GM23338 (cell line): ENCODE measurements around the gene NUCKS1. TPM values are rescaled to one million over a fixed set of nuclear protein-coding genes. Genes with fewer than 3 reads are reported as not detected.

Experiments
- ATAC-seq: fragments of 200-7000 bp; cut with Tn5 transposase; 3 replicates; pipeline ENCODE4 v1.9.1; 2020
- DNase-seq: peaks from one replicate; pipeline ENCODE4 v3.0.0-alpha.2; 2015; ENCODE audit warnings: low spot score
- H2AFZ ChIP-seq: fragments of 200-600 bp; sonication (generic); 2 replicates; pipeline ENCODE4 v1.8.0; 2016; ENCODE audit warnings: antibody characterized with exemption, mild to moderate bottlenecking, moderate library complexity
- H3F3A ChIP-seq: fragments of 200-600 bp; sonication (generic); replicated peaks from 2 replicates; pipeline ENCODE4 v1.8.0; 2017; ENCODE audit warnings: antibody characterized with exemption, mixed run types, low read depth
- H3K27ac ChIP-seq: fragments of 200-600 bp; sonication (generic); 2 replicates; pipeline ENCODE4 v1.6.1; 2016; ENCODE audit warnings: low read depth
- H3K27me3 ChIP-seq: fragments of 200-600 bp; sonication (generic); 2 replicates; pipeline ENCODE4 v1.8.0; 2016; ENCODE audit warnings: mild to moderate bottlenecking, mixed run types, moderate library complexity; ENCODE audit not compliant: insufficient read depth
- H3K36me3 ChIP-seq: fragments of 200-600 bp; sonication (generic); 2 replicates; pipeline ENCODE4 v1.8.0; 2016; ENCODE audit warnings: mild to moderate bottlenecking; ENCODE audit not compliant: insufficient read depth
- H3K4me1 ChIP-seq: fragments of 200-600 bp; sonication (generic); 2 replicates; pipeline ENCODE4 v1.8.0; 2016; ENCODE audit warnings: mild to moderate bottlenecking, moderate library complexity; ENCODE audit not compliant: insufficient read depth
- H3K4me2 ChIP-seq: fragments of 200-600 bp; sonication (generic); 2 replicates; pipeline ENCODE4 v1.7.1; 2017; ENCODE audit warnings: mixed run types
- H3K4me3 ChIP-seq: fragments of 200-600 bp; sonication (generic); 2 replicates; pipeline ENCODE4 v1.6.1; 2016; ENCODE audit warnings: mixed run types
- H3K79me2 ChIP-seq: fragments of 200-600 bp; sonication (generic); replicated peaks from 2 replicates; pipeline ENCODE4 v1.8.0; 2017; ENCODE audit warnings: mild to moderate bottlenecking; ENCODE audit not compliant: insufficient read depth
- H3K9me2 ChIP-seq: fragments of 200-600 bp; sonication (generic); 2 replicates; pipeline ENCODE4 v1.8.0; 2017; ENCODE audit not compliant: insufficient read depth
- H4K20me1 ChIP-seq: fragments of 200-600 bp; sonication (generic); replicated peaks from 2 replicates; pipeline ENCODE4 v1.8.0; 2017; ENCODE audit warnings: mild to moderate bottlenecking; ENCODE audit not compliant: insufficient read depth
- H3K27ac Mint-ChIP-seq: 2 replicates; pipeline ENCODE4 v1.8.0; 2020; ENCODE audit warnings: inconsistent platforms, mild to moderate bottlenecking, moderate library complexity, mixed read lengths
- H3K27me3 Mint-ChIP-seq: 3 replicates; pipeline ENCODE4 v1.8.0; 2022; ENCODE audit warnings: low read depth, mild to moderate bottlenecking, moderate library complexity, mixed read lengths, inconsistent platforms; ENCODE audit not compliant: insufficient read depth, poor library complexity
- H3K36me3 Mint-ChIP-seq: 3 replicates; pipeline ENCODE4 v1.8.0; 2021; ENCODE audit warnings: low read depth, mild to moderate bottlenecking, inconsistent platforms, moderate library complexity, mixed read lengths
- H3K4me1 Mint-ChIP-seq: 3 replicates; pipeline ENCODE4 v1.8.0; 2020; ENCODE audit warnings: mild to moderate bottlenecking, inconsistent platforms, mixed read lengths
- H3K4me3 Mint-ChIP-seq: 3 replicates; pipeline ENCODE4 v1.8.0; 2021; ENCODE audit warnings: moderate library complexity, mild to moderate bottlenecking, inconsistent platforms, mixed read lengths
- H3K9me3 Mint-ChIP-seq: 3 replicates; pipeline ENCODE4 v1.8.0; 2020; ENCODE audit warnings: moderate library complexity, mild to moderate bottlenecking, inconsistent platforms, mixed read lengths
- CREB1 ChIP-seq: fragments of 250-450 bp; sonication (Bioruptor Pico); IDR thresholded peaks from 2 replicates; pipeline ENCODE4 v1.5.0; 2020; ENCODE audit warnings: low read depth, mild to moderate bottlenecking, moderate library complexity
- CTCF ChIP-seq, 2 experiments: fragments of 200-600 bp in 1 of 2; sonication (generic) in 1 of 2; conservative IDR thresholded peaks; 2 replicates each; pipeline versions ENCODE4 v1.5.1 to v1.6.1; 2016 to 2017; ENCODE audit warnings: antibody characterized with exemption in 2 of 2, low read depth in 2 of 2, mild to moderate bottlenecking in 2 of 2, moderate library complexity in 1 of 2
- ETS1 ChIP-seq: IDR thresholded peaks from 2 replicates; pipeline ENCODE4 v1.6.1; 2016; ENCODE audit warnings: antibody characterized with exemption
- EZH2 ChIP-seq: fragments of 200-600 bp; sonication (generic); IDR thresholded peaks from one replicate; pipeline ENCODE4 v1.8.0; 2017; ENCODE audit warnings: antibody characterized with exemption, mild to moderate bottlenecking, low read depth; ENCODE audit not compliant: unreplicated experiment
- JUNB ChIP-seq: IDR thresholded peaks from one replicate; pipeline ENCODE4 v1.6.1; 2016; ENCODE audit warnings: antibody characterized with exemption; ENCODE audit not compliant: unreplicated experiment
- NANOG ChIP-seq: IDR thresholded peaks from 2 replicates; pipeline ENCODE4 v1.6.1; 2016; ENCODE audit warnings: antibody characterized with exemption, borderline replicate concordance
- POLR2AphosphoS5 ChIP-seq: IDR thresholded peaks from 2 replicates; pipeline ENCODE4 v1.6.1; 2016; ENCODE audit warnings: antibody characterized with exemption, low read depth
- STAT1 ChIP-seq: IDR thresholded peaks from one replicate; pipeline ENCODE4 v1.6.1; 2016; ENCODE audit warnings: antibody characterized with exemption; ENCODE audit not compliant: unreplicated experiment
- ZNF114 ChIP-seq: fragments of 250-450 bp; sonication (Bioruptor Pico); IDR thresholded peaks from 2 replicates; pipeline ENCODE4 v1.5.0; 2020; ENCODE audit warnings: mild to moderate bottlenecking, moderate library complexity
- ZNF462 ChIP-seq: fragments of 250-450 bp; sonication (Bioruptor Pico); IDR thresholded peaks from 2 replicates; pipeline ENCODE4 v1.5.0; 2020; ENCODE audit warnings: mild to moderate bottlenecking, moderate library complexity
- polyA plus RNA-seq: library from polyadenylated mRNA; unstranded; fragments of >200 nt; fragmentation: Nextera tagmentation; extraction: Ambion mirVana; gene quantifications from 2 replicates; pipeline ENCODE4 v1.2.1, GENCODE V29; 2016
- total RNA-seq: library from RNA; depleted of rRNA; stranded (reverse); fragments of >200 nt; shearing (Covaris generic); gene quantifications from 2 replicates; pipeline ENCODE4 v1.2.3, GENCODE V29; 2014

The NUCKS1 gene
- total and polyA plus RNA-seq, 2 experiments from 2014 or later: 255 to 307 TPM

DNA sequence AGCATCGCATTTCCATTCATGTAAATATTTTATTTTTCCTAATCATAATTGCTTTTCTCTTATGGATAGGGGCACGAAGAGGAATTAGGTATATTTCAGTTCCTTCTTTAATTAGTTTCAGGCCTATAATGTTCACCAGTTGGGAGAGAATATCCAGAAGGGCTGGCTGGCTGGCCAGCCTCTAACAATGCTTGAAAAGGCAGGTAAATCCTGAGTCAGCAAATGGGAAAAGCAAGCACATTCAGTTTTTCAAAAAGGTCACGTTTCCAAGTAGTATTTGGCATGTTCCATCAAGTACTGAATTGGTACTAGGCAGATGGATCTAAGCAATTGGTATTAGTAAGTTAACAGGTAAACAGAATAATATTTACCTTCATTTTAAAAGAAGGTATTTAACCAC is 17.3 kb upstream of the NUCKS1 start:
- no peaks in the 10 kb centered on the region for H3K9me2 ChIP-seq
- H4K20me1 ChIP-seq: no peaks in the 10 kb centered on the region
- DNase-seq (no peak), ATAC-seq (no peak)
- H3K27ac ChIP-seq: no peak overlapping the region
- no peak overlapping the region for H3K4me2 ChIP-seq
- H3F3A ChIP-seq: 0 out of 2 replicates have a peak, but pooled peaks cover 3% of the 10 kb centered on the region
- H3K79me2 ChIP-seq: no peaks in the 10 kb centered on the region
- Mint-ChIP-seq H3K9me3 (no peaks in the 10 kb centered on the region), H3K27me3 (peaks cover 5% of the 10 kb centered on the region), H3K4me3 (no peak overlapping the region), H3K36me3 (no peaks in the 10 kb centered on the region), H3K4me1 (0 out of 3 replicates have a peak, but pooled peaks cover 3% of the 10 kb centered on the region), H3K27ac (no peak overlapping the region)
- H3K4me1 ChIP-seq: no peaks in the 10 kb centered on the region
- no peak overlapping the region for H2AFZ ChIP-seq
- H3K27me3 ChIP-seq: peaks cover under 1% of the 10 kb centered on the region; the same call in 1 of the 2 replicates
- H3K36me3 ChIP-seq: no peaks in the 10 kb centered on the region
- TF ChIP-seq STAT1 (no peak), CTCF (conservative IDR thresholded peaks at IDR 0.05; ENCODE audit: low read depth in 2 of 2) (no peak), ETS1 (no peak)
- H3K4me3 ChIP-seq: no peak overlapping the region

- peaks cover 2% of the 10 kb centered on the region for H3K27me3 Mint-ChIP-seq
- no peak overlapping the region for H3K27ac Mint-ChIP-seq
- no peaks in the 10 kb centered on the region for H3K9me3 Mint-ChIP-seq
- Histone ChIP-seq H3K36me3 (no peaks in the 10 kb centered on the region), H3K9me2 (no peaks in the 10 kb centered on the region), H4K20me1 (no peaks in the 10 kb centered on the region), H2AFZ (no peak overlapping the region), H3K27me3 (no peaks in the 10 kb centered on the region), H3K4me1 (no peaks in the 10 kb centered on the region), H3F3A (0 out of 2 replicates have a peak, but pooled peaks cover 3% of the 10 kb centered on the region), H3K4me2 (no peak overlapping the region), H3K4me3 (no peak overlapping the region), H3K27ac (no peak overlapping the region), H3K79me2 (no peaks in the 10 kb centered on the region)
- no peak overlapping the region for H3K4me3 Mint-ChIP-seq
- ATAC-seq (no peak), DNase-seq (no peak)
- H3K36me3 Mint-ChIP-seq: no peaks in the 10 kb centered on the region
- 0 out of 3 replicates have a peak, but pooled peaks cover 3% of the 10 kb centered on the region for H3K4me1 Mint-ChIP-seq
- TF ChIP-seq CTCF (conservative IDR thresholded peaks at IDR 0.05; ENCODE audit: low read depth in 2 of 2) (no peak), CREB1 (no peak), ZNF462 (CRISPR knock-in tag) (no peak), EZH2 (no peak), POLR2AphosphoS5 (no peak), ZNF114 (no peak), JUNB (no peak), STAT1 (no peak), NANOG (no peak)
Measured at GRCh38 chr1:205766570-205766969, 16.6 kb upstream of the NUCKS1 start.
